HAP-1 (cell line): Measurements from ENCODE around the gene MTMR10.

Experiments
- DNase-seq, 2 experiments: peaks; one replicate each; pipeline ENCODE4 v3.0.0-alpha.2; 2016 to 2020; ENCODE audit warnings: low spot score in 2 of 2
- H3K27me3 ChIP-seq: fragments of 250-450 bp; sonication (Bioruptor Pico); 2 replicates; pipeline ENCODE4 v1.5.1; 2020; ENCODE audit warnings: low read depth, mild to moderate bottlenecking, moderate library complexity
- H3K36me3 ChIP-seq: fragments of 250-450 bp; sonication (Bioruptor Pico); replicated peaks from 2 replicates; pipeline ENCODE4 v1.5.1; 2020; ENCODE audit warnings: mild to moderate bottlenecking
- H3K4me1 ChIP-seq: fragments of 250-450 bp; sonication (Bioruptor Pico); 2 replicates; pipeline ENCODE4 v1.5.1; 2020; ENCODE audit warnings: mild to moderate bottlenecking
- H3K4me3 ChIP-seq: fragments of 250-450 bp; sonication (Bioruptor Pico); 2 replicates; pipeline ENCODE4 v1.5.1; 2020; ENCODE audit warnings: mild to moderate bottlenecking, moderate library complexity
- H3K9me3 ChIP-seq: fragments of 250-450 bp; sonication (Bioruptor Pico); 2 replicates; pipeline ENCODE4 v1.5.1; 2020; ENCODE audit warnings: mild to moderate bottlenecking, moderate library complexity
- in situ Hi-C: fragments of 300-500 bp; cut with MboI; formaldehyde crosslinking; loops from 3 replicates; pipeline ENCODE4 v1.14.3; 2020; ENCODE audit warnings: low sequenced_read_pairs, inconsistent platforms, mixed read lengths

MTMR10 gene

GRCh38 chr15:31023841-31024240, 32.4 kb upstream of the MTMR10 start:
- no peak for DNase-seq
- in situ Hi-C loops: no loop called here

GRCh38 chr15:31021067-31021665, 29.7 kb upstream of the MTMR10 start:
- Histone ChIP-seq H3K9me3 (no peaks in the 10 kb centered on the region), H3K4me3 (no peak overlapping the region), H3K4me1 (peaks cover 7% of the 10 kb centered on the region), H3K27me3 (no peaks in the 10 kb centered on the region), H3K36me3 (no peaks in the 10 kb centered on the region)
- in situ Hi-C loops: no loop called here
- DNase-seq: no peak

More at GRCh38 chr15:31023841-31024240, 32.4 kb upstream of the MTMR10 start:
- H3K27me3 ChIP-seq: no peaks in the 10 kb centered on the region
- H3K36me3 ChIP-seq: no peaks in the 10 kb centered on the region
- H3K4me1 ChIP-seq: peaks cover 7% of the 10 kb centered on the region
- H3K9me3 ChIP-seq: no peaks in the 10 kb centered on the region
- H3K4me3 ChIP-seq: no peak overlapping the region

- Histone ChIP-seq H3K4me1 (peaks cover 7% of the 10 kb centered on the region), H3K36me3 (no peaks in the 10 kb centered on the region), H3K27me3 (no peaks in the 10 kb centered on the region), H3K9me3 (no peaks in the 10 kb centered on the region), H3K4me3 (no peak overlapping the region)
- no peak for DNase-seq
- in situ Hi-C loops: no loop called here
Measured at GRCh38 chr15:31020542-31020941, 29.1 kb upstream of the MTMR10 start.

- Histone ChIP-seq H3K4me1 (peaks cover 7% of the 10 kb centered on the region), H3K9me3 (no peaks in the 10 kb centered on the region), H3K27me3 (no peaks in the 10 kb centered on the region), H3K4me3 (no peak overlapping the region), H3K36me3 (no peaks in the 10 kb centered on the region)
- in situ Hi-C loops: no loop called here
- no peak for DNase-seq
Measured at GRCh38 chr15:31019986-31020385, 28.6 kb upstream of the MTMR10 start.

GRCh38 chr15:31017311-31017710, 25.9 kb upstream of the MTMR10 start:
- in situ Hi-C loops: no loop called here
- H3K27me3 ChIP-seq: no peaks in the 10 kb centered on the region
- H3K36me3 ChIP-seq: no peaks in the 10 kb centered on the region
- no peaks in the 10 kb centered on the region for H3K4me1 ChIP-seq
- H3K4me3 ChIP-seq: no peak overlapping the region
- H3K9me3 ChIP-seq: peaks cover 1% of the 10 kb centered on the region; the same call in 1 of the 2 replicates
- DNase-seq: no peak

- no peaks in the 10 kb centered on the region for H3K27me3 ChIP-seq
- in situ Hi-C loops: no loop called here
- no peaks in the 10 kb centered on the region for H3K36me3 ChIP-seq
- DNase-seq: no peak
- H3K9me3 ChIP-seq: peaks cover 4% of the 10 kb centered on the region; the same call in 1 of the 2 replicates
- H3K4me1 ChIP-seq: no peaks in the 10 kb centered on the region
- H3K4me3 ChIP-seq: no peak overlapping the region
Measured at GRCh38 chr15:31016446-31016915, 25.1 kb upstream of the MTMR10 start.

- no peaks in the 10 kb centered on the region for H3K36me3 ChIP-seq
- peaks cover 4% of the 10 kb centered on the region; the same call in 1 of the 2 replicates for H3K9me3 ChIP-seq
- no peaks in the 10 kb centered on the region for H3K4me1 ChIP-seq
- no peaks in the 10 kb centered on the region for H3K27me3 ChIP-seq
- no peak for DNase-seq
- no peak overlapping the region for H3K4me3 ChIP-seq
- in situ Hi-C loops: no loop called here
Measured at GRCh38 chr15:31014608-31014925, 23.1 kb upstream of the MTMR10 start.

- in situ Hi-C loops: no loop called here
Measured at GRCh38 chr15:31013863-31014607, 22.6 kb upstream of the MTMR10 start.

GRCh38 chr15:31012455-31012854, 21.0 kb upstream of the MTMR10 start:
- Histone ChIP-seq H3K27me3 (no peaks in the 10 kb centered on the region), H3K4me3 (no peak overlapping the region), H3K4me1 (no peaks in the 10 kb centered on the region), H3K9me3 (peaks cover 4% of the 10 kb centered on the region; the same call in 1 of the 2 replicates), H3K36me3 (no peaks in the 10 kb centered on the region)
- in situ Hi-C loops: no loop called here
- DNase-seq: no peak

More at GRCh38 chr15:31013863-31014607, 22.6 kb upstream of the MTMR10 start:
- no peak for DNase-seq
- Histone ChIP-seq H3K4me1 (no peaks in the 10 kb centered on the region), H3K9me3 (peaks cover 4% of the 10 kb centered on the region; the same call in 1 of the 2 replicates), H3K4me3 (no peak overlapping the region), H3K27me3 (no peaks in the 10 kb centered on the region), H3K36me3 (no peaks in the 10 kb centered on the region)

GRCh38 chr15:31010036-31010435, 18.6 kb upstream of the MTMR10 start:
- Histone ChIP-seq H3K4me1 (no peaks in the 10 kb centered on the region), H3K4me3 (no peak overlapping the region), H3K36me3 (no peaks in the 10 kb centered on the region), H3K27me3 (peaks cover 3% of the 10 kb centered on the region; the same call in 1 of the 2 replicates), H3K9me3 (peaks cover 4% of the 10 kb centered on the region; the same call in 1 of the 2 replicates)
- in situ Hi-C loops: no loop called here
- no peak for DNase-seq

- peaks cover 3% of the 10 kb centered on the region; the same call in 1 of the 2 replicates for H3K27me3 ChIP-seq
- in situ Hi-C loops: no loop called here
- no peaks in the 10 kb centered on the region for H3K36me3 ChIP-seq
- DNase-seq: no peak
- no peaks in the 10 kb centered on the region for H3K4me1 ChIP-seq
- H3K4me3 ChIP-seq: no peak overlapping the region
- H3K9me3 ChIP-seq: no peaks in the 10 kb centered on the region
Measured at GRCh38 chr15:31005660-31006059, 14.2 kb upstream of the MTMR10 start.

GRCh38 chr15:31004220-31004733, 12.8 kb upstream of the MTMR10 start:
- Histone ChIP-seq H3K4me3 (no peak overlapping the region), H3K9me3 (no peaks in the 10 kb centered on the region), H3K4me1 (no peaks in the 10 kb centered on the region), H3K27me3 (peaks cover 3% of the 10 kb centered on the region; the same call in 1 of the 2 replicates), H3K36me3 (no peaks in the 10 kb centered on the region)
- DNase-seq: no peak
- in situ Hi-C loops: no loop called here

GRCh38 chr15:31001702-31002101, 10.3 kb upstream of the MTMR10 start:
- Histone ChIP-seq H3K9me3 (no peaks in the 10 kb centered on the region), H3K36me3 (no peaks in the 10 kb centered on the region), H3K27me3 (peaks cover 3% of the 10 kb centered on the region; the same call in 1 of the 2 replicates), H3K4me1 (no peaks in the 10 kb centered on the region), H3K4me3 (no peak overlapping the region)
- in situ Hi-C loops: no loop called here
- DNase-seq: no peak

GRCh38 chr15:30999729-31000128, 8.3 kb upstream of the MTMR10 start:
- Histone ChIP-seq H3K27me3 (no peaks in the 10 kb centered on the region; the same call in 1 of the 2 replicates), H3K4me3 (no peak overlapping the region), H3K36me3 (no peaks in the 10 kb centered on the region), H3K4me1 (no peaks in the 10 kb centered on the region), H3K9me3 (no peaks in the 10 kb centered on the region)
- no peak for DNase-seq
- in situ Hi-C loops: no loop called here
